ENCODE results near the gene CRIP2.

CRIP2 gene

DNA sequence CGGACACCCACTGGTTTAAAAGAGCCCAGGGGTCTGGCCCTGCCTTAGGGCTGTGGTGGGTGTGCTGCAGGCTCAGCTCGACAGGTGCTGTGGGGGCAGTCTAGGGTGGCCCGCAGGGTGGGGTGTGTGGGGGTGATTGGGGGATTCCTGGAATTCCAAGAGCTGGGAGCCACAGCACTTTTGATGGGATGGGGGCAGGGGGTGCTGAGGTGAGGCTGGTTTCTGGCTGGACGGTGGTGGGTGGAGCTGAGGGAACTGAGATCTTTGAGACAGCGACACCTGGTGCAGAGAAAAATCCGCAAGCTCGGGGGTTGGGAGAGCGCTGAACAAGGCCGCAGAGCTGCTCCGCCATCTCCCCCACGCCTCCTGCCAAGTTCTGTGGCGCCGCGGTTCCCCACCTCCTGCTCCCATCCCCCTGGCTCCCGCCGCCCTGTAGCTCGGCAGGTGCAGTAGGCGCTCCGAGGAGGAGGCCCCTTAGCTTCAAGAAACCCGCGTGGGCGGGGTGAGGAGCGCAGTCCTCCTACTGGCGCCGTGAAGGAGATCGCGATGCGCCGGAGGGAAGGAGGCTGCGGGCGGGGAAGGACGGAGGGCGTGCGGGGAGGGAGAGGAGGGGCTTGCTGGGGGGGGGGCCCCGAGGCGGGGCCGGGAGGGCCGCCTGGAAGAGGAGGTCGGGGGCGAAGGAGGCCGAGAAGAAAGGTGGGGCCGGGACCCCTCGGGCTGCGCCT, 15.1 kb downstream of the CRIP2 start:
- Histone ChIP-seq H3K56ac (ENCODE audit: low read length) (peak overlapping the region; percentile 85), H3K4me3 (ENCODE audit: low read length) (no peak overlapping the region), H4K5ac (ENCODE audit: low read length) (no peak overlapping the region), H4K8ac (ENCODE audit: low read depth, low read length) (no peak overlapping the region), H3K4me1 (ENCODE audit: control insufficient read depth, low read depth, low read length) (no peaks in the 10 kb centered on the region), H3K4ac (ENCODE audit: low read depth, low read length) (peak overlapping the region; percentile 4), H2BK15ac (replicated peaks; ENCODE audit: low read depth) (no peak overlapping the region), H2BK5ac (ENCODE audit: low read length) (no peak overlapping the region), H3K27ac (ENCODE audit: low read depth, low read length) (no peak overlapping the region), H3K18ac (ENCODE audit: low read length) (peak overlapping the region; percentile 64), H3K79me1 (ENCODE audit: low read length) (no peaks in the 10 kb centered on the region), H2BK120ac (ENCODE audit: low read depth, low read length) (no peak overlapping the region), H2AK5ac (ENCODE audit: low read length) (no peak overlapping the region), H3K27me3 (ENCODE audit: insufficient read depth, low read length, poor library complexity) (peaks cover 8% of the 10 kb centered on the region), H3K23ac (ENCODE audit: low read length) (no peak overlapping the region), H3K36me3 (ENCODE audit: control insufficient read depth, insufficient read depth, low read length) (no peaks in the 10 kb centered on the region), H3K79me2 (ENCODE audit: control insufficient read depth, insufficient read depth, low read length) (no peaks in the 10 kb centered on the region), H3K9ac (ENCODE audit: low read length) (peak overlapping the region; percentile 77), H3K4me2 (ENCODE audit: low read length) (peak overlapping the region; percentile 87)
- DNase-seq = peak; percentile 95
- whole genome bisulfite sequencing (ENCODE audit: extremely low coverage, insufficient coverage, low lambda C conversion rate) = no CpG with 5 or more reads among the region's 44 CpGs

- WGBS (ENCODE audit: extremely low coverage, insufficient coverage, low lambda C conversion rate) = no CpG with 5 or more reads among the region's 33 CpGs
- no peaks in the 10 kb centered on the region for H3K36me3 ChIP-seq (ENCODE audit: control insufficient read depth, insufficient read depth, low read length)
- no peak for DNase-seq
- no peak overlapping the region for H2BK5ac ChIP-seq (ENCODE audit: low read length)
- H3K27ac ChIP-seq (ENCODE audit: low read depth, low read length) = peak overlapping the region; percentile 72
- H3K79me2 ChIP-seq (ENCODE audit: control insufficient read depth, insufficient read depth, low read length) = no peaks in the 10 kb centered on the region
- peak overlapping the region; percentile 77 for H3K4me2 ChIP-seq (ENCODE audit: low read length)
- H3K18ac ChIP-seq (ENCODE audit: low read length) = peak overlapping the region; percentile 64
- H3K4me3 ChIP-seq (ENCODE audit: low read length) = no peak overlapping the region
- peaks cover 8% of the 10 kb centered on the region for H3K27me3 ChIP-seq (ENCODE audit: insufficient read depth, low read length, poor library complexity)
- peak overlapping the region; percentile 4 for H3K4ac ChIP-seq (ENCODE audit: low read depth, low read length)
- peak overlapping the region; percentile 59 for H4K8ac ChIP-seq (ENCODE audit: low read depth, low read length)
- H3K79me1 ChIP-seq (ENCODE audit: low read length) = no peaks in the 10 kb centered on the region
- no peak overlapping the region for H2BK120ac ChIP-seq (ENCODE audit: low read depth, low read length)
- no peak overlapping the region for H2BK15ac ChIP-seq (replicated peaks; ENCODE audit: low read depth)
- no peak overlapping the region for H3K23ac ChIP-seq (ENCODE audit: low read length)
- H3K56ac ChIP-seq (ENCODE audit: low read length) = peak overlapping the region; percentile 85
- no peaks in the 10 kb centered on the region for H3K4me1 ChIP-seq (ENCODE audit: control insufficient read depth, low read depth, low read length)
- H4K5ac ChIP-seq (ENCODE audit: low read length) = no peak overlapping the region
- peak overlapping the region; percentile 77 for H3K9ac ChIP-seq (ENCODE audit: low read length)
- no peak overlapping the region for H2AK5ac ChIP-seq (ENCODE audit: low read length)
These were observed 15.6 kb downstream of the CRIP2 start for GRCh38 chr14:105490267-105490571.

GRCh38 chr14:105490572-105491365, 16.1 kb downstream of the CRIP2 start, which contains the start of gene TEDC1:
Gene TEDC1 (plus strand): TSS chr14:105491246. CDS start chr14:105491376, 130 bp downstream.
- WGBS (ENCODE audit: extremely low coverage, insufficient coverage, low lambda C conversion rate) = no CpG with 5 or more reads among the region's 94 CpGs

GRCh38 chr14:105491366-105491973, 16.8 kb downstream of the CRIP2 start:
- H3K23ac ChIP-seq (ENCODE audit: low read length) = no peak overlapping the region
- no CpG with 5 or more reads among the region's 53 CpGs for WGBS (ENCODE audit: extremely low coverage, insufficient coverage, low lambda C conversion rate)
- H3K56ac ChIP-seq (ENCODE audit: low read length) = peak overlapping the region; percentile 73
- H3K36me3 ChIP-seq (ENCODE audit: control insufficient read depth, insufficient read depth, low read length) = no peaks in the 10 kb centered on the region
- H3K9ac ChIP-seq (ENCODE audit: low read length) = peak overlapping the region; percentile 61
- H2AK5ac ChIP-seq (ENCODE audit: low read length) = no peak overlapping the region
- H3K4me2 ChIP-seq (ENCODE audit: low read length) = peak overlapping the region; percentile 31
- no peak overlapping the region for H4K5ac ChIP-seq (ENCODE audit: low read length)
- no peaks in the 10 kb centered on the region for H3K79me1 ChIP-seq (ENCODE audit: low read length)
- peak overlapping the region; percentile 27 for H3K4me3 ChIP-seq (ENCODE audit: low read length)
- H2BK15ac ChIP-seq (replicated peaks; ENCODE audit: low read depth) = no peak overlapping the region
- H3K27me3 ChIP-seq (ENCODE audit: insufficient read depth, low read length, poor library complexity) = peaks cover 5% of the 10 kb centered on the region
- H3K4ac ChIP-seq (ENCODE audit: low read depth, low read length) = no peak overlapping the region
- H3K79me2 ChIP-seq (ENCODE audit: control insufficient read depth, insufficient read depth, low read length) = no peaks in the 10 kb centered on the region
- H3K27ac ChIP-seq (ENCODE audit: low read depth, low read length) = peak overlapping the region; percentile 38
- no peaks in the 10 kb centered on the region for H3K4me1 ChIP-seq (ENCODE audit: control insufficient read depth, low read depth, low read length)
- peak; percentile 71 for DNase-seq
- H2BK120ac ChIP-seq (ENCODE audit: low read depth, low read length) = no peak overlapping the region
- H2BK5ac ChIP-seq (ENCODE audit: low read length) = no peak overlapping the region
- H3K18ac ChIP-seq (ENCODE audit: low read length) = no peak overlapping the region
- no peak overlapping the region for H4K8ac ChIP-seq (ENCODE audit: low read depth, low read length)

More at GRCh38 chr14:105490572-105491365, 16.1 kb downstream of the CRIP2 start, which contains the start of gene TEDC1:
- Histone ChIP-seq H3K18ac (ENCODE audit: low read length) (peak within 1 kb of the TSS; percentile 64), H3K4me3 (ENCODE audit: low read length) (peak within 1 kb of the TSS; percentile 27), H2BK15ac (replicated peaks; ENCODE audit: low read depth) (no peak within 1 kb of the TSS), H4K8ac (ENCODE audit: low read depth, low read length) (peak within 1 kb of the TSS; percentile 59), H3K36me3 (ENCODE audit: control insufficient read depth, insufficient read depth, low read length) (no peaks in the 10 kb centered on the region), H3K9ac (ENCODE audit: low read length) (peak within 1 kb of the TSS; percentile 77), H3K56ac (ENCODE audit: low read length) (peak within 1 kb of the TSS; percentile 85), H3K27me3 (ENCODE audit: insufficient read depth, low read length, poor library complexity) (peaks cover 8% of the 10 kb centered on the region), H3K4me2 (ENCODE audit: low read length) (peak within 1 kb of the TSS; percentile 77), H2BK120ac (ENCODE audit: low read depth, low read length) (no peak within 1 kb of the TSS), H3K4ac (ENCODE audit: low read depth, low read length) (peak within 1 kb of the TSS; percentile 4), H3K79me1 (ENCODE audit: low read length) (no peaks in the 10 kb centered on the region), H2BK5ac (ENCODE audit: low read length) (no peak within 1 kb of the TSS), H4K5ac (ENCODE audit: low read length) (no peak within 1 kb of the TSS), H2AK5ac (ENCODE audit: low read length) (no peak within 1 kb of the TSS), H3K79me2 (ENCODE audit: control insufficient read depth, insufficient read depth, low read length) (no peaks in the 10 kb centered on the region), H3K23ac (ENCODE audit: low read length) (no peak within 1 kb of the TSS), H3K27ac (ENCODE audit: low read depth, low read length) (peak within 1 kb of the TSS; percentile 72), H3K4me1 (ENCODE audit: control insufficient read depth, low read depth, low read length) (no peaks in the 10 kb centered on the region)
- peak; percentile 100 for DNase-seq

GRCh38 chr14:105492031-105492970, 17.7 kb downstream of the CRIP2 start:
- no peaks in the 10 kb centered on the region for H3K4me1 ChIP-seq (ENCODE audit: control insufficient read depth, low read depth, low read length)
- H4K5ac ChIP-seq (ENCODE audit: low read length) = no peak overlapping the region
- H3K4ac ChIP-seq (ENCODE audit: low read depth, low read length) = no peak overlapping the region
- no peak overlapping the region for H3K4me3 ChIP-seq (ENCODE audit: low read length)
- no peaks in the 10 kb centered on the region for H3K79me1 ChIP-seq (ENCODE audit: low read length)
- no peak overlapping the region for H2BK120ac ChIP-seq (ENCODE audit: low read depth, low read length)
- H3K18ac ChIP-seq (ENCODE audit: low read length) = no peak overlapping the region
- no peak overlapping the region for H3K23ac ChIP-seq (ENCODE audit: low read length)
- H3K56ac ChIP-seq (ENCODE audit: low read length) = no peak overlapping the region
- H2AK5ac ChIP-seq (ENCODE audit: low read length) = no peak overlapping the region
- no peak for DNase-seq
- H4K8ac ChIP-seq (ENCODE audit: low read depth, low read length) = no peak overlapping the region
- no peak overlapping the region for H3K27ac ChIP-seq (ENCODE audit: low read depth, low read length)
- no peak overlapping the region for H3K4me2 ChIP-seq (ENCODE audit: low read length)
- no peaks in the 10 kb centered on the region for H3K36me3 ChIP-seq (ENCODE audit: control insufficient read depth, insufficient read depth, low read length)
- no peak overlapping the region for H3K9ac ChIP-seq (ENCODE audit: low read length)
- no CpG with 5 or more reads among the region's 24 CpGs for WGBS (ENCODE audit: extremely low coverage, insufficient coverage, low lambda C conversion rate)
- H3K27me3 ChIP-seq (ENCODE audit: insufficient read depth, low read length, poor library complexity) = peaks cover 3% of the 10 kb centered on the region
- H3K79me2 ChIP-seq (ENCODE audit: control insufficient read depth, insufficient read depth, low read length) = no peaks in the 10 kb centered on the region
- no peak overlapping the region for H2BK5ac ChIP-seq (ENCODE audit: low read length)
- no peak overlapping the region for H2BK15ac ChIP-seq (replicated peaks; ENCODE audit: low read depth)

Data from mesendoderm (in vitro differentiated cells).